ENCODE results near the gene RABGAP1L. TPM values are rescaled to one million over a fixed set of nuclear protein-coding genes. Genes with fewer than 3 reads are reported as not detected.

Gene RABGAP1L
- total and polyA plus RNA-seq, 4 donors, result 4.8 to 53.5 (median 18.8) TPM

GRCh38 chr1:174239541-174239940 lies 80.2 kb downstream of the RABGAP1L start (continued):
- no peak for TF ChIP-seq REST (IDR thresholded peaks at IDR 0.05)
- TF ChIP-seq TAF1 (conservative IDR thresholded peaks at IDR 0.05), result no peak
- no peak for TF ChIP-seq HNF4A (conservative IDR thresholded peaks at IDR 0.05)
- no peak for TF ChIP-seq RXRA (IDR thresholded peaks at IDR 0.05)
- no peak for TF ChIP-seq ATF3 (IDR thresholded peaks at IDR 0.05)
- no peak for TF ChIP-seq MAX (IDR thresholded peaks at IDR 0.05)
- TF ChIP-seq EGR1 (IDR thresholded peaks at IDR 0.05; ENCODE audit: low read depth in 2 of 2), result no peak
- TF ChIP-seq HNF4G (IDR thresholded peaks at IDR 0.05), result no peak

GRCh38 chr1:174242856-174243255 lies 83.5 kb downstream of the RABGAP1L start:
- no peak for DNase-seq (ENCODE audit: low spot score)
- H3K4me1 ChIP-seq (ENCODE audit: control insufficient read depth in 4 of 4, insufficient read depth in 4 of 4, low read length in 3 of 4), result peaks cover 0 to 4% (median 0%) of the 10 kb centered on the region in 4 donors

GRCh38 chr1:174243451-174244000 lies 84.2 kb downstream of the RABGAP1L start:
- Histone ChIP-seq H3K9ac (ENCODE audit: low read depth in 1 of 2, low read length in 2 of 2) (no peak overlapping the region), H3K4me3 (ENCODE audit: low read depth in 1 of 3, low read length in 3 of 3) (no peak overlapping the region), H3K36me3 (ENCODE audit: control insufficient read depth in 4 of 4, insufficient read depth in 3 of 4, low read depth in 1 of 4, low read length in 3 of 4) (peaks cover 0 to 12% (median 4%) of the 10 kb centered on the region in 4 donors), H3K27ac (ENCODE audit: low read depth in 1 of 2, low read length in 2 of 2) (no peak overlapping the region), H3K27me3 (ENCODE audit: control insufficient read depth in 4 of 4, insufficient read depth in 4 of 4, low read length in 3 of 4) (no peaks in the 10 kb centered on the region), H3K9me3 (ENCODE audit: control insufficient read depth in 4 of 4, low read length in 3 of 4) (no peaks in the 10 kb centered on the region), H3K4me1 (ENCODE audit: control insufficient read depth in 4 of 4, insufficient read depth in 4 of 4, low read length in 3 of 4) (peaks cover 0 to 4% (median 0%) of the 10 kb centered on the region in 4 donors)
- no peak for DNase-seq (ENCODE audit: low spot score)
- TF ChIP-seq HNF4A (conservative IDR thresholded peaks at IDR 0.05), result no peak
- 67% methylated on average over 3 of the region's 3 CpGs for WGBS

More at GRCh38 chr1:174242856-174243255, 83.5 kb downstream of the RABGAP1L start:
- no peak for TF ChIP-seq TAF1 (conservative IDR thresholded peaks at IDR 0.05)
- TF ChIP-seq HNF4A (conservative IDR thresholded peaks at IDR 0.05), result no peak
- no peak for TF ChIP-seq JUND (IDR thresholded peaks at IDR 0.05)
- TF ChIP-seq NR2F2 (IDR thresholded peaks at IDR 0.05), result no peak
- no peak for TF ChIP-seq YY1 (IDR thresholded peaks at IDR 0.05)
- TF ChIP-seq ZBTB33 (IDR thresholded peaks at IDR 0.05), result no peak
- no peak overlapping the region for H3K27ac ChIP-seq (ENCODE audit: low read depth in 1 of 2, low read length in 2 of 2)
- H3K4me3 ChIP-seq (ENCODE audit: low read depth in 1 of 3, low read length in 3 of 3), result no peak overlapping the region
- H3K27me3 ChIP-seq (ENCODE audit: control insufficient read depth in 4 of 4, insufficient read depth in 4 of 4, low read length in 3 of 4), result no peaks in the 10 kb centered on the region
- H3K36me3 ChIP-seq (ENCODE audit: control insufficient read depth in 4 of 4, insufficient read depth in 3 of 4, low read depth in 1 of 4, low read length in 3 of 4), result peaks cover 0 to 12% (median 4%) of the 10 kb centered on the region in 4 donors
- H3K9ac ChIP-seq (ENCODE audit: low read depth in 1 of 2, low read length in 2 of 2), result no peak overlapping the region
- 98% methylated on average over 2 of the region's 2 CpGs for WGBS
- H3K9me3 ChIP-seq (ENCODE audit: control insufficient read depth in 4 of 4, low read length in 3 of 4), result no peaks in the 10 kb centered on the region

All from liver (tissue), 9 donors.